HG03139 (cell line): ENCODE data around the gene OR51E1.

Source experiments
- ATAC-seq: cut with Tn5 transposase; IDR thresholded peaks from one replicate; pipeline ENCODE4 v1.9.1; 2021; ENCODE audit not compliant: unreplicated experiment

Gene OR51E1

GRCh38 chr11:4647766-4648165, 4.0 kb downstream of the OR51E1 start:
- ATAC-seq, result no peak

GRCh38 chr11:4654635-4655369, 11.0 kb downstream of the OR51E1 start:
- no peak for ATAC-seq

GRCh38 chr11:4658629-4659445, 15.1 kb downstream of the OR51E1 start:
- no peak for ATAC-seq

- ATAC-seq, result no peak
Measured at GRCh38 chr11:4662876-4663275, 19.1 kb downstream of the OR51E1 start.

GRCh38 chr11:4664183-4664582, 20.4 kb downstream of the OR51E1 start:
- no peak for ATAC-seq

GRCh38 chr11:4664786-4665185, 21.0 kb downstream of the OR51E1 start:
- ATAC-seq, result no peak

- ATAC-seq, result no peak
Measured at GRCh38 chr11:4665424-4665823, 21.6 kb downstream of the OR51E1 start.

- ATAC-seq, result no peak
Measured at GRCh38 chr11:4671741-4672140, 28.0 kb downstream of the OR51E1 start.

- no peak for ATAC-seq
Measured at GRCh38 chr11:4672470-4672869, 28.7 kb downstream of the OR51E1 start.

GRCh38 chr11:4673781-4674180, 30.0 kb downstream of the OR51E1 start:
- ATAC-seq, result no peak

- no peak for ATAC-seq
Measured at GRCh38 chr11:4677948-4678347, 34.2 kb downstream of the OR51E1 start.

- no peak for ATAC-seq
Measured at GRCh38 chr11:4680341-4680740, 36.6 kb downstream of the OR51E1 start.

GRCh38 chr11:4682623-4683419, 39.0 kb downstream of the OR51E1 start:
- no peak for ATAC-seq

GRCh38 chr11:4684631-4685285, 41.0 kb downstream of the OR51E1 start:
- no peak for ATAC-seq

GRCh38 chr11:4695442-4695841, 51.7 kb downstream of the OR51E1 start:
- no peak for ATAC-seq

GRCh38 chr11:4697585-4697984, 53.8 kb downstream of the OR51E1 start, which contains the start of gene OR51E2:
Gene OR51E2 (minus strand): TSS chr11:4697853. CDS start chr11:4682711, 15,142 bp downstream.
- no peak for ATAC-seq

- ATAC-seq, result peak; percentile 79
Measured at GRCh38 chr11:4699697-4700435, 56.1 kb downstream of the OR51E1 start.

- no peak for ATAC-seq
Measured at GRCh38 chr11:4700436-4700820, 56.6 kb downstream of the OR51E1 start.

GRCh38 chr11:4704054-4704789, 60.4 kb downstream of the OR51E1 start, which contains the start of gene MMP26:
Gene MMP26 (plus strand): TSS chr11:4704784.
- ATAC-seq, result peak; percentile 56
